ENCODE measurements around the gene OR2T3.
"Not testable (repeated sequence)": the region's sequence is repeated elsewhere in the genome, so short reads cannot be mapped to it uniquely, and the experiment has no call there.

GRCh38 chr1:248428192-248428533 lies 45.0 kb upstream of the OR2T3 start:
- not testable (repeated sequence) for TF ChIP-seq POLR2A (IDR thresholded peaks at IDR 0.05)
- TF ChIP-seq, protein P1, sequence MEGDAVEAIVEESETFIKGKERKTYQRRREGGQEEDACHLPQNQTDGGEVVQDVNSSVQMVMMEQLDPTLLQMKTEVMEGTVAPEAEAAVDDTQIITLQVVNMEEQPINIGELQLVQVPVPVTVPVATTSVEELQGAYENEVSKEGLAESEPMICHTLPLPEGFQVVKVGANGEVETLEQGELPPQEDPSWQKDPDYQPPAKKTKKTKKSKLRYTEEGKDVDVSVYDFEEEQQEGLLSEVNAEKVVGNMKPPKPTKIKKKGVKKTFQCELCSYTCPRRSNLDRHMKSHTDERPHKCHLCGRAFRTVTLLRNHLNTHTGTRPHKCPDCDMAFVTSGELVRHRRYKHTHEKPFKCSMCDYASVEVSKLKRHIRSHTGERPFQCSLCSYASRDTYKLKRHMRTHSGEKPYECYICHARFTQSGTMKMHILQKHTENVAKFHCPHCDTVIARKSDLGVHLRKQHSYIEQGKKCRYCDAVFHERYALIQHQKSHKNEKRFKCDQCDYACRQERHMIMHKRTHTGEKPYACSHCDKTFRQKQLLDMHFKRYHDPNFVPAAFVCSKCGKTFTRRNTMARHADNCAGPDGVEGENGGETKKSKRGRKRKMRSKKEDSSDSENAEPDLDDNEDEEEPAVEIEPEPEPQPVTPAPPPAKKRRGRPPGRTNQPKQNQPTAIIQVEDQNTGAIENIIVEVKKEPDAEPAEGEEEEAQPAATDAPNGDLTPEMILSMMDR (IDR thresholded peaks at IDR 0.05), result not testable (repeated sequence)

Measured in heart left ventricle (tissue), 13 donors.